G401 (cell line): Measurements from ENCODE around the gene HOXD10. TPM values are rescaled to one million over a fixed set of nuclear protein-coding genes. Genes with fewer than 3 reads are reported as not detected.

Experiments used
- total RNA-seq: library from RNA; depleted of rRNA; stranded (reverse); fragments of >200 nt; shearing (Covaris generic); gene quantifications from 2 replicates; pipeline ENCODE4 v1.2.3, GENCODE V29; 2014; rRNA removed

HOXD10 gene
- total RNA-seq, 1 experiment from 2014 or later, result not detected

Other genes with a start within 250 kb of the HOXD10 start
- 7.4 and 9.4 TPM in 2 replicates for gene LNPK, start 114.5 kb upstream of the HOXD10 start, total RNA-seq
- gene EVX2, start 32.8 kb upstream of the HOXD10 start, total RNA-seq, result not detected in 2 replicates
- gene HOXD13, start 24.1 kb upstream of the HOXD10 start, total RNA-seq, result 0.43 TPM in 1 of 2 replicates, not detected in the other
- gene HOXD12, start 17.0 kb upstream of the HOXD10 start, total RNA-seq, result not detected in 2 replicates
- gene HOXD11, start 9.5 kb upstream of the HOXD10 start, total RNA-seq, result not detected in 2 replicates
- gene HOXD9, start 5.9 kb downstream of the HOXD10 start, total RNA-seq, result 6.6 and 10.6 TPM in 2 replicates
- gene HOXD8, start 12.9 kb downstream of the HOXD10 start, total RNA-seq, result 4.1 and 4.2 TPM in 2 replicates
- 1.7 TPM in 1 of 2 replicates, not detected in the other for gene HOXD4, start 34.8 kb downstream of the HOXD10 start, total RNA-seq
- gene HOXD3, start 40.5 kb downstream of the HOXD10 start, total RNA-seq, result 1.8 and 6.5 TPM in 2 replicates
- 0.68 and 1.3 TPM in 2 replicates for gene HOXD1, start 71.9 kb downstream of the HOXD10 start, total RNA-seq
- gene MTX2, start 152.7 kb downstream of the HOXD10 start, total RNA-seq, result 48.7 and 57.6 TPM in 2 replicates